WI38 (cell line): ENCODE data around the gene GRK3.

Experiments used
- H3K4me3 ChIP-seq: 2 replicates; pipeline ENCODE4 v1.5.1; 2011; ENCODE audit warnings: low read depth, mild to moderate bottlenecking, control low read depth, low read length
- CTCF ChIP-seq: IDR thresholded peaks from 2 replicates; pipeline ENCODE4 v1.5.1; 2012; ENCODE audit warnings: low read depth, mild to moderate bottlenecking, control low read depth, low read length

Gene GRK3

DNA sequence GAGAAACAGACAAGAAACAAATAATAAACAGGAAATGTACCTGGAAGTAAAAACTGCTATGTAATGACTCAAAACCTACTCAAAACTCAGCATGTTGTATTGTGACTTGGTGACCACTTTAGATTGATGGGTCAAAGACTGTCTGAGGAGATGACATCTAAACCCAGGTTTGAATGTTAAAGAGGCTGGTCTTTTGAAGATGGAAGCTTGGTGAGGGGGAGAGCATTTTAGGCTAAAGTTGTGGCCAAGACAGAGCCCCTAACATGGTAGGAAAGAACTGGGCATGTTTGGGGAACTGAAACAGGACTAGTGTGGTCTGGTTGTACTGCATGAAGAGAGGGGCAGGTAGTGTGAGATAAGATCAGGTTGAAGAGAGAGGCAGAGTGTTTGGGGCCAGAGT, 92.2 kb downstream of the GRK3 start:
- TF ChIP-seq CTCF, result no peak
- no peak overlapping the region for H3K4me3 ChIP-seq

- H3K4me3 ChIP-seq, result no peak overlapping the region
- TF ChIP-seq CTCF, result no peak
Observed at GRCh38 chr22:25658633-25659032, 94.2 kb downstream of the GRK3 start.

DNA sequence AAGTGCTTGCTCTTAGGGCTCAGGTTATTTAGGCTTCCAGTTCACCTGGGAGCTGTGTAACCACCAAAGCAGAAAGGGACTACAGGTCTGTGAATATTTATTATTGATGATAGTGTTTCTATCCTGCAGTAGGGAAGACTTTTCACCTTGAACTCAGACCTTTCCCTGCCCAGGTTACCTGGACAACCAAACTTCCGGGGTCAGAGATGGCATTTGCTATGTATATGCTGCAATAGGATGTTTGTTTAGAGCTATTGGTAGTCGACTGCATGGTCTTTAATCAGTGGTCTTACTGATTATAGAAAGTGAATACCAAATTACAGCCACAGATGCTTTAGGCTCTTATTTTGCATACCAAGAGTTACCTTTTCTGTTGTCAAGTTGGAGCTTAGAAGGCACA, 94.9 kb downstream of the GRK3 start:
- TF ChIP-seq CTCF, result no peak
- H3K4me3 ChIP-seq, result no peak overlapping the region

DNA sequence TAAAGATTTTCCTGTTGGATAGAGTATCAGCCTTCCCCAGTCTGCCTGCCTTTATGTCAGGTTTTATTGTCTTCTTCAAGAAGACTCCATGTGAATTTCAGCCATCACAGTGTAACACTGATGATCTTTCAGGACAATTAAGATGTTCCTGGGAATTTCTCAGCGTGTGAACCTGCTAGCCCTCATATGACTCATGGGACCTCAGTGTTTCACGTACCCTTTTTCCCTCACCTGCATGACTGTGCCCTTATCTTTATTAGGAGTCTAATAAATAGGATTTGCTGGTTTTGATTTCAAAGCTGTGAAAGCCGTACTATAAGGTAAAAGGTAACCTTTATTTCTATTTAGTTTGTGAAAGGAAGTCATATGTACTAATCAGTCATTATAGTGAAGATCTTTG, 95.9 kb downstream of the GRK3 start:
- TF ChIP-seq CTCF, result no peak
- no peak overlapping the region for H3K4me3 ChIP-seq

GRCh38 chr22:25661073-25661472, 96.6 kb downstream of the GRK3 start:
- TF ChIP-seq CTCF, result no peak
- H3K4me3 ChIP-seq, result no peak overlapping the region

- H3K4me3 ChIP-seq, result no peak overlapping the region
- TF ChIP-seq CTCF, result no peak
Observed at GRCh38 chr22:25663654-25664053, 99.2 kb downstream of the GRK3 start.

- H3K4me3 ChIP-seq, result no peak overlapping the region
- no peak for TF ChIP-seq CTCF
Observed at GRCh38 chr22:25666308-25666707, 101.8 kb downstream of the GRK3 start.

DNA sequence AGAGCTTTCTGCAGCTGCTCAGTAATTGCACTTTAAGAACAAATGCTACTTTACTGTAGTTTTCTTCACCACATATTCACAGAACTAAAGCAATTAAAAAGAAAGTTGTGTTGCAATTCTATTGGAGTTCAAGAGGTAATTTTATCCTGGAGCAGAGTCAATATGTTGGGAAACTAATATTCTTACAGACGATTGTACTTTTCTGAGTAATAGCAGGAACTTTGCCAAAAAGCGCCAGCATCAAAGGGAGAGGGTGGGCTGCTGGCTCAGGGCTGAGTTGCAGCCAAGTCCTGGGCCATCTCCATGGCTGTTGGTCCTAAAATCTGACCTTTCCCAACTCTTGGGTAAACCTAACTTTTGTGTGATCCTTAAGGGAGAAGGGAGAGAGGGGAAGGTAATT, 104.0 kb downstream of the GRK3 start:
- H3K4me3 ChIP-seq, result no peak overlapping the region
- TF ChIP-seq CTCF, result no peak
